Right lobe of liver (tissue), 4 donors: ENCODE measurements around the gene OR6K3.

Source experiments
- CTCF ChIP-seq, 4 donors: fragments of 200-600 bp in 3 of 4; fragments of 450-650 bp in 1 of 4; IDR thresholded peaks; one replicate each; pipeline versions ENCODE4 v1.5.1 to v1.8.0; 2016 to 2022; ENCODE audit warnings: antibody characterized with exemption in 4 of 4, mild to moderate bottlenecking in 2 of 4
- POLR2A ChIP-seq: fragments of 450-650 bp; IDR thresholded peaks from one replicate; pipeline ENCODE4 v1.6.1; 2017; ENCODE audit warnings: antibody characterized with exemption, mild to moderate bottlenecking
- donor health status: DM: no; HTN: no; CAD: no.
- donor health status: DM: no; HTN: no; CAD: no.
- donor health status: DM: no; HTN: yes; CAD: no.

- no peak for TF ChIP-seq POLR2A
- no peak for TF ChIP-seq CTCF (IDR thresholded peaks at IDR 0.05)
Measured at GRCh38 chr1:158735848-158736247, 15.3 kb upstream of the OR6K3 start.
